ENCODE measurements around the gene ASB13.
"Not testable (repeated sequence)": the region's sequence is repeated elsewhere in the genome, so short reads cannot be mapped to it uniquely, and the experiment has no call there.

ASB13 gene

DNA sequence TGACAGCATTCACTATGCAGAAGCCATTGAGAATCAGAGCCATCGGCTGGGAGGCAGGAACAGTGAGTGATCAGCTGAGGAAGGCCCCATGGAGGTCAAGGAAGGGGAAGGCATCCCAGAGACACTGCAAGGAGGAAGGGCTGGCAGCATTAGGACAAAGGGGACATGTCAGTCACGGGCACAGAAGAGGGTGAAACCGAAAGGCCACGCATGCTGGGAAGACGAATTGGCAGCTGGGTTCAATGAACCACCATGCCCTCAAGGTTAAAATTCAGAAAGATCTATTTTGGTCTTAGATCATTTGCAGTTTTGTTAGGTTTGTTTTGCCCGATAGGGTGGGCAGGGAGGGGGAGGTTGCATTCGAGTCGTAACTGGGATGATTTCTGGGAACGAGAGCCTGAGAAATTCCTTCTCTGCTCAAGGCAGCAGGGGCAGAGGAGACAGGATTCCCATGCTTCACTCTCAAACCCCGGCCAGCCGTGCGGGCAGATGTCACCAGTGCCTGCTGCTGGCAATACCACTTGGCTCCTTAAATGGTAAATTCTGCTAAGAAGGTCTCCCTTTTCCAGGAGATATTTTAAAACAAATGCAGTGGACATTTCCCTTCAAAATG is 57.7 kb downstream of the ASB13 start:
- DNase-seq (ENCODE audit: low read depth in 2 of 2, low spot score in 1 of 2): no peak

DNA sequence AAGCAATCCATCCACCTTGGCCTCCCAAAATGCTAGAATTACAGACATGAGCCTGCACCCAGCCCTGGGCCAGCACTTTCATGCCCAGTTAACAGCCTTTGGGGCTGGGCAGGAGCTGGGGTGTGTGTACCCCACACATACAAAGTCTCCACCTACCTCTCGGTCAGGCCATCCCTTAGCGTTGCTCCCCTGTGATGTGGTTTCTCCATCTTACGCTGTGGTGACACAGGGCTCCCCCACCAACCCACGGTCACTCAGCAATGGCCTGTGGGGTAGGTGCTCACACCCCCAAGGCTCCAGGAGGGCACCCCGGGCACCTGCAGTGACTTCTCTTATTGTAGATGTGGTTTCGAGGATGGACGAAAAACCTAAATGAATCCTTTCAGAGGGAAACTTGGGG is 58.8 kb downstream of the ASB13 start:
- DNase-seq (ENCODE audit: low read depth in 2 of 2, low spot score in 1 of 2): no peak

- no peak for DNase-seq (ENCODE audit: low read depth in 2 of 2, low spot score in 1 of 2)
These were observed 59.5 kb downstream of the ASB13 start for GRCh38 chr10:5606864-5607263.

GRCh38 chr10:5606321-5606720 is 60.1 kb downstream of the ASB13 start:
- no peak for DNase-seq (ENCODE audit: low read depth in 2 of 2, low spot score in 1 of 2)

GRCh38 chr10:5604961-5605360 is 61.4 kb downstream of the ASB13 start:
- no peak for DNase-seq (ENCODE audit: low read depth in 2 of 2, low spot score in 1 of 2)

DNA sequence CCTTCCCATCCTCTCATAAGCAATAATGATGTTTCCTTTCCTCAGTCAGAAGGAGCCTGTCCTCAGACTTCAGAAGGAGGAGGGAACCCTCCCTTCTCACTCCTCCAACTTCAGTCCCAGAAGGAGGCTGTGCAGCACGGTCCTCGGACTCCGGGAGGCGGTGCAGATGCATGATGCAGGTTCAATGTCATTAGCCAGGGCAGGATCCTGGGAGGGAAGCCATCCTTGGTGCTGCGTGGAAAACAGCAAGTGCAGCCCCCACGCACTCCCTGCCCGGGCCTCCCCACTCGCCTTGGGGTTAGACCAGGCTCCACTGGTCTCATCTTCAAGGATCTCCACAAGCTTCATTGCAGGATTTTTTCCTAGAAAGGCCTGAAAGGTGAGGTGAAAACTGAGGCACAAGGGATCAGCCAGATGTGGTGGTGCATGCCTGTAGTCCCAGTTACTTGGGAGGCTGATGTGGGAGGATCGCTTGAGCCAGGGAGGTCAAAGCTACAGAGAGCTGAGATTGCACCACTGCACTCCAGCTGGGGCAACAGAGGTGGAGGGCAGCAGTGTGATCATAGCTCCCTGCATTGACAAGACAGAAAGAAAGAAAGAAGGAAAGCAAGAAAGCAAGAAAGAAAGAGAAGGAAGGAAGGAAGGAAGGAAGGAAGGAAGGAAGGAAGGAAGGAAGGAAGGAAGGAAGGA is 62.0 kb downstream of the ASB13 start:
- DNase-seq (ENCODE audit: low read depth in 2 of 2, low spot score in 1 of 2): no peak

DNA sequence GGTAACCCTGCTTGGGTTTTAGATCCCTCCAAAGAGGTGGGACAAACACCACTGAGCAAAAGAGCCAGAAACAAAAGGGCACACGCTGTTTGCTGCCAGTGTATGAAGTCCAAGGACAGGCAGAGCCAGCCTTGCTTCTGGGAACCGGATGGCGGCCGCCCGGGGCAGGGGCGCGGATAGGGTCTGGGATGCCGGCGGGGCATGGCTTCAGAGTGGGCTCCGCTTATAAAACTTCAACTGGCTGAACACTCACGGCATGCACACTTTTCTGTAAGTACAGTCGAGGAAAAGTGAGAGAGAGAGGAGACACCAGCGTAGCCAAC is 62.6 kb downstream of the ASB13 start:
- no peak for DNase-seq (ENCODE audit: low read depth in 2 of 2, low spot score in 1 of 2)

DNA sequence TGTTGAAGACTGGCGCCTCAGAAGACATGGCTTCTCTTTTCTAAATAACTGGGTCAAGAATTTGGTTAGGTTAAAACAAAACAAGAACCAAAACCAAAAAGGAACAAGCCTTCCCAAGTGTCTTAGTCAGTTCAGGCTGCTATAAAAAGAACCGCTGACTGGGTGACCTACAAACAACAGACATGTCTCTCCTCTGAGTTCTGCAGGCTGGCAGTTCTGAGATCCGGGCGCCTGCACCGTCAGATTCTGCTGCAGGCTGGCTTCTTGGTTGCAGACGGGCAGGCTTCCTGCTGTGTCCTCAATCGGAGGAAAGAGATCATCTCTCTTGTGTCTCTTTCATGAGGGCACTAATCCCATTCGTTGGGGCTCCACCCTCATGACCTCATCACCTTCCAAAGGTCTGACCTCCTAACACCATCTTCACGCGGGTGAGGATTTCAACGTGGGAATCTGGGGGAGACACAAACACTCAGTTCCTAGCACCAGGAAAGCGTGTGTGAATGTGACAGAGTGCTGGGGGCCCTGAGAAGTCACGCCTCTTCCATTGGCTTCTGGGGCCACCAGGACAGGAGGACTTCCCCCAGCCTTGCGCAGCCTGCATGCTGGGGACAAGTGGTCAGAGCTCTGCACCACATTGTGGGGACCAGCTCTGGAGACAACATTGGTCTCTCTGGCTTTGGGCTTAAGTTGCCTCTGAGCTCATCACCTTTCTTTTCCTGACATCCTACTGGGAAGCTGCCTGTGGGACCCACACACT is 63.1 kb downstream of the ASB13 start:
- no peak for DNase-seq (ENCODE audit: low read depth in 2 of 2, low spot score in 1 of 2)

DNA sequence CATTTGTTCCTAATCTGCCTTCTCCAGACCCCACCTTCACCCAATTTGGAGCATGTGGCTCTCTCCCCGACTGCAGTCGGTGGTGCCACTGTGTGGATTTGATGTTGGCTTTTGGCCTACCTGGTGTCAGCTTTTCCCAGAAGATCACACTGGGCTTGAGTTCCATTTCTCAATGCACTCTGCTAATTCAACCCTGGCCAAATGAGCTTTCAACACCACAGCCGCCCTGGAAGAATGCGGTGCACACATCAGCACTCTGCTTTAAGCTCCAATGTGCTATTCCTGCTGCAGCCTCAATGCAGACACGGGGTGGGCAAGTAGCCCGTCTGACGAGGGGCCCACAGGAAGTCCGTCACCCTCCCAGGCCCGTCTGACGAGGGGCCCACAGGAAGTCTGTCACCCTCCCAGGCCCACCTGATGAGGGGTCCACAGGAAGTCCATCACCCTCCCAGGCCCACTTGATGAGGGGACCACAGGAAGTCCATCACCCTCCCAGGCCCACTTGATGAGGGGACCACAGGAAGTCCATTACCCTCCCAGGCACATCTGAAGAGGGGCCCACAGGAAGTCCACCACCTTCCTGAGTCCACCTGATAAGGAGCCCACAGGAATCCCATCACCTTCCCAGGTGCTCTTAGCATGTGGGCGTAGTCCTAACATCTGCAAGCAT is 64.4 kb downstream of the ASB13 start:
- DNase-seq (ENCODE audit: low read depth in 2 of 2, low spot score in 1 of 2): no peak

DNA sequence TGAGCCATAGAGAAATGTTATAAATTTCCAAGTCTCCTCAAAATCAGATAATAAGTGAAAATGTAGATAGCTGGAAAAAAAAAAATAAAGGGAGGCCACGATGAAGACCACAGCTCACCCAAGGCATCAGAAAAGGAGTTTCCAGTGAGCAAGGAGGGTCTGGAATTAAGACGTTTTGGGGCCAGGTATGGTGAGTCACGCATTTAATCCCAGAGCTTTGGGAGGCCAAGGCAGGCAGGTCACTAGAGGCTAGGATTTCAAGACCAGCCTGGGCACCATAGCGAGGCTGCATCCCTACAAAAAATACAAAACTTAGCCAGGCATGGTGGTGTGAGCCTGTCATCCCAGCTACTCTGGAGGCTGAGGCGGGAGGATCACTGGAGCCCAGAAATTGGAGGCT is 65.5 kb downstream of the ASB13 start:
- no peak for DNase-seq (ENCODE audit: low read depth in 2 of 2, low spot score in 1 of 2)

DNA sequence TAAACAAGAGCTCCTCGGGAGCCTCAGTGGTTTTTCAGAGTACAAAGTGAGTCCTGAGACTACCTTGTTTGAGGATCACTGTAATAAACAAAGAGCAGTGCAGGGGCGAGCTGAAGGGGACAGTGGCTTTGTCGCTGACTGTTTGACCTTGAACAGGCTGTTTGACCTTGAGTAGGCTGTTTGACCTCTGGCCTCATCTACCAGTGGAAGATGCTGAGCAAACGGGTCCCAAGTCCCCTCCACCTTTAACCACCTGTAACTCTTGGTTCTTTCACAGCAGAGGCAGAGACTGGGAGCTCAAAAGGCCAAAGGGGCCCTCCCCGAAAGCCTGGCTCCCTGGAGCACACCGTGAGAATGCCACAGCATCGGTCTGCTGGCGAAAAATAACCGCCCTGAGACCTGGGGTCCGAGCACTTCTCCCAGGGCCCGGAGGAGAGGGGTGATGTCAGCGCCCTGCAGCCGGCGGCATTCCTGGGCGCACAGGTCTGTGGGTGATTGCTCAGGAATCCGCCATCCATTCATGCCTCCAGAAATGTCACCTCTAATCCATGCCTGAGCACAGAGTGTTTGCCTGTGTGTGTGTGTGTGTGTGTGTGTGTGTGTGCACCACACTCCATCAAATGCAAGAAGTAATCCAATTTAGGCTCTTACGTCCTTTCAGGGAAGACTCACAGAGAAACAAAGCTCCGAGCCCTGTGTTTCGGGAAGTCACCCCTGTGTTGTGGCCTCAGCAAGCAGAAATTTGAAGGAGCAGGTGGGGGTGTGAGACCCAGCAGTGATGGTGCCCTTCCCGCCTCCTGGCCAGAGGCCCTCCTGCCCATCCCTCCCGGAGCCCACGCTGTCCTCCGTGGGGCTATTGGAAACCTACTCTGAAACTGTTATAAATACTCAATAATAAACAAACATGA is 66.5 kb downstream of the ASB13 start:
- no peak for DNase-seq (ENCODE audit: low read depth in 2 of 2, low spot score in 1 of 2)

DNA sequence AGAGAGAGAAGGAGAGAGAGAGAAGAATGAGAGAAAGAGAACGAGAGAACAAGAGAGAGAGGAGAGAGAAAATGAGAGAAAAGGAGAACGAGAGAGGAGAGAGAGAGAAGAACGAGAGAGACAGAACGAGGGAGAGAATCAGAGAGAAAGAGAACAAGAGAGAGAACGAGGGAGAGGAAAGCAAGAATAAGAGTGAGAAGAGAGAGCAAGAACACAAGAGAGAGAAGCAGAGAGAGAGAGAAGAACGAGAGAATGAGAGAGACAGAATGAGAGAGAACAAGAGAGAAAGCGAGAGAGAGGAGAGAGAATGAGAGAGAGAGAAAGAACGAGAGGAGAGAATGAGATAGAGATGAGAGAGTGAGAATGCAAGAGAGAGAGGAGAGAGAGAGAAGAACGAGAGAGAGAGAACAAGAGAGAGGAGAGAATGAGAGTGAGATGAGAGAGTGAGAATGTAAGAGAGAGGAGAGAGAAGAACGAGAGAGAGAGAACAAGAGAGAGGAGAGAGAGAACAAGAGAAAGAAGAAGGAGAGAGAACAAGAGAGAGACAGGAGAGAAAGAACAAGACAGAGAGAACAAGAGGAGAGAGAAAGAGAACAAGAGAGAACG is 68.2 kb downstream of the ASB13 start:
- no peak for DNase-seq (ENCODE audit: low read depth in 2 of 2, low spot score in 1 of 2)

GRCh38 chr10:5596611-5597341 is 69.6 kb downstream of the ASB13 start:
- no peak for DNase-seq (ENCODE audit: low read depth in 2 of 2, low spot score in 1 of 2)

- no peak for DNase-seq (ENCODE audit: low read depth in 2 of 2, low spot score in 1 of 2)
These were observed 70.4 kb downstream of the ASB13 start for GRCh38 chr10:5595994-5596471.

DNA sequence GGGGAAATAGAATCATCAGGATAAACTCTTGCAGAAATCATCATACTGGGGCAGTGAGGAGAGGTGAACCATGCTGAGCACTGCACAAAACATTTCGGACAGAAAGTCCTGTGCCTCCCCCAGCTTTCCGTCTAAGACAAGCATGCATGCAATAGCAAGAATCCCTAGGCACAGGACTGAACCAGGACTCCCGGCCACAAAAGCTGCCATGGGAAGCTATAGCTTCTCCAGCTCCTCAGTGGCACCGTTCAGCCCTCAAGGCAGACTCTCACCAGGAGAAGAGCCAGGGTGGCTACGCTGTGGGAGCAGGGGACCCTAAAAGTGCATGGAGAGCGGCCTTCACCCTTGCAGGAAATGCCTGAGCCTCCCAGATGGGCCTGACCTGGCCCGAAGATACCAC is 70.8 kb downstream of the ASB13 start:
- DNase-seq (ENCODE audit: low read depth in 2 of 2, low spot score in 1 of 2): no peak

DNA sequence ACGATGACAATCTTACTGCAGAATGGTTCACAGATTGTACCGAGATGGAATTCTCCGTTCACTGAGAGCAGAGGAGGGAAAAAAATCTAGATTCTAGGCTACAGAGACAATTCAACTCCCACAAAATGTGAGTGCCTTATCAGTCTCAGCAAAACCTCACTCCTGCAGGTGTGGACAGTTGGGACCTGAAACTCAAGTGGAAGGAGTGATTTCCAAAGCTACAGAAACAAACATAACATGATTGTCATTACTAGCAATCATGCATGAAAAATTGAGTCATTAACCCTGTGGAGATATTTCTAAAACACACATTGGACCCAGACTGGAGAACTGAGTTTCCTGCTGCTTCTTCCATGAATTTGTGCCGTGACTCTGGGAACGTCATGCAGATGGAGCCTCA is 71.3 kb downstream of the ASB13 start:
- no peak for DNase-seq (ENCODE audit: low read depth in 2 of 2, low spot score in 1 of 2)

DNA sequence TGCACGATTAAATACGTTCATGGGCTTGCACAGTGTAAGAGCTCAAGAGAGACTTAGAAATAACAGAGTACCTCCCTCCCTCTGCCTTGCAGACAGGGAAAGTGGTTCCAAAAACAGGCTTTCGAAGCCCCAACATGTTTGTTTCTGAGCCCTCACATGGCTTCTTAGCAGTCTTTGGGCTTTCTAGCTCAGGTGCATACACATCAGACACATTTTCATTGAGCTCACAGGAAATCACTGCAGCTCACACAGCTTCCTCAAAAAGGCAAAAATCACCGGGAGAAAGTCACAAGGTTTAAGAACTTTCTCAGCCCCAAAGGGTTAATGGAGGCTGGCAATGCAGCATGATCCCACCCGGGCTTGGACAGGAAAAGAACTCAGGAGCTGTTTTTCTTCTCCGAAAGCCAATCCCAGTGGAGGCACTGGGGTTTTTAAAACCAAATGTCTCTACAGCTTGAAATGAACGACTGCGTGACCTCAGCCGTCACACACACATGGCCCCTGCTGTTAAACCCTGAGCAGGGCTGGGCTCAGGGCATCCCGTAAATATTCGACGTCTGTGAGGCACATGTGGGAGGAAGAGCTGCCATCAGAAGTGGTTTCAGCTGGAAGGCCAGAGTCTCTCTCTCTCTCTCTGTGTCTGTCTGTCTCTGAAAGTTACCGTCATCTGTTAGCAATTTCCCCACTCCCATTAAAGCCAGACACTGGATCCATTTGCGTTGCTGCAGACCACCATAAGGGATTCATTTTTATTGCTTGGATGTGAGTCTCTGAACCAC is 71.9 kb downstream of the ASB13 start:
- no peak for DNase-seq (ENCODE audit: low read depth in 2 of 2, low spot score in 1 of 2)

DNA sequence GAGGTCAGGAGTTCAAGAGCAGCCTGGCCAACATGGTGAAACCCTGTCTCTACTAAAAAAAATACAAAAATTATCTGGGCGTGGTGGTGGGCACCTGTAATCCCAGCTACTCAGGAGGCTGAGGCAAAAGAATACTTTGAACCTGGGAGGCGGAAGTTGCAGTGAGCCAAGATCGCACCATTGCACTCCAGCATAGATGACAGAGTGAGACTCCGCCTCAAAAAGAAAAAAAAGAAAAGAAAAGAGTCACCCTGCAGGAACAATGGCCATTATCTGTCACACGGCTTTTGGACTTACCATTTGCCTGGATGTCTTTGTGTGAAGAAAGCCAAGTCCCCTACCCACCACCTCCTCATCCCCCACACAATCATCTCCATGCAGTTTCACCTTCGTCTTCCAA is 73.0 kb downstream of the ASB13 start:
- not testable (repeated sequence) for DNase-seq (ENCODE audit: low read depth in 2 of 2, low spot score in 1 of 2)

DNA sequence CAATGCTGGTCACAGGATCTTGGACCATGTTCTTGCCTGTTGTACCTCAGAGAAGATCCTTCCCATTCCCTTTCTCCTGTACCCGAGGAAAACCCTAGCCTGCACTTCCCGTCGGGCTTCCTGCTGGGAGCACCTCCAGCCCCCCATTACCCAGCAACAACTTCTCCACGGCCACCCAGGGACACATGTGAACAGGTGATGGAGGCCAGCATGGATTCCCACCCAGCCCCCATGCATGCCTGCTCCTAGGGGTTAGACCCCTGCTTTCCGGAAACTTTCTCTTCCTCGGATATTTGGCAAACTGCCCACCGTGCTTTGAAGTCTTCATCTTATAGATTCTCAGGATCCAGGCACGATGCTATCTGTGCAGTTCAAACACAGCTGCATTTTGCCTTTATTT is 74.3 kb downstream of the ASB13 start:
- no peak for DNase-seq (ENCODE audit: low read depth in 2 of 2, low spot score in 1 of 2)
